ENCODE data around the gene LIX1.

Gene LIX1

GRCh38 chr5:97062046-97062445, 80.4 kb downstream of the LIX1 start:
- H3K27ac ChIP-seq (ENCODE audit: low read length): no peak overlapping the region
- WGBS (ENCODE audit: insufficient coverage, insufficient read length): no CpG with 5 or more reads among the region's 8 CpGs

GRCh38 chr5:97056263-97056662, 86.1 kb downstream of the LIX1 start:
- no peaks in the 10 kb centered on the region for H3K27me3 ChIP-seq (ENCODE audit: control insufficient read depth, insufficient read depth, low read length)
- WGBS (ENCODE audit: insufficient coverage, insufficient read length): 100% methylated on average over 1 of the region's 1 CpG
- DNase-seq (ENCODE audit: low read depth, low spot score): no peak
- no peaks in the 10 kb centered on the region for H3K4me1 ChIP-seq (ENCODE audit: control insufficient read depth, insufficient read depth, low read length)
- H3K27ac ChIP-seq (ENCODE audit: low read length): no peak overlapping the region
- no peaks in the 10 kb centered on the region for H3K36me3 ChIP-seq (ENCODE audit: control insufficient read depth, insufficient read depth, low read length)
- no peaks in the 10 kb centered on the region for H3K9me3 ChIP-seq (ENCODE audit: control insufficient read depth, insufficient read depth, low read length)
- no peak overlapping the region for H3K4me3 ChIP-seq (ENCODE audit: low read length)

More at GRCh38 chr5:97062046-97062445, 80.4 kb downstream of the LIX1 start:
- Histone ChIP-seq H3K27me3 (ENCODE audit: control insufficient read depth, insufficient read depth, low read length) (no peaks in the 10 kb centered on the region), H3K4me3 (ENCODE audit: low read length) (no peak overlapping the region), H3K9me3 (ENCODE audit: control insufficient read depth, insufficient read depth, low read length) (no peaks in the 10 kb centered on the region), H3K4me1 (ENCODE audit: control insufficient read depth, insufficient read depth, low read length) (no peaks in the 10 kb centered on the region), H3K36me3 (ENCODE audit: control insufficient read depth, insufficient read depth, low read length) (no peaks in the 10 kb centered on the region)
- no peak for DNase-seq (ENCODE audit: low read depth, low spot score)

GRCh38 chr5:97049175-97049574, 93.2 kb downstream of the LIX1 start:
- no CpG with 5 or more reads among the region's 7 CpGs for WGBS (ENCODE audit: insufficient coverage, insufficient read length)
- Histone ChIP-seq H3K36me3 (ENCODE audit: control insufficient read depth, insufficient read depth, low read length) (no peaks in the 10 kb centered on the region), H3K27me3 (ENCODE audit: control insufficient read depth, insufficient read depth, low read length) (no peaks in the 10 kb centered on the region), H3K9me3 (ENCODE audit: control insufficient read depth, insufficient read depth, low read length) (no peaks in the 10 kb centered on the region), H3K4me1 (ENCODE audit: control insufficient read depth, insufficient read depth, low read length) (peaks cover 2% of the 10 kb centered on the region; the same call in 1 of the 2 replicates), H3K27ac (ENCODE audit: low read length) (no peak overlapping the region), H3K4me3 (ENCODE audit: low read length) (no peak overlapping the region)
- no peak for DNase-seq (ENCODE audit: low read depth, low spot score)

GRCh38 chr5:97047076-97047475, 95.3 kb downstream of the LIX1 start:
- Histone ChIP-seq H3K27ac (ENCODE audit: low read length) (no peak overlapping the region), H3K4me3 (ENCODE audit: low read length) (no peak overlapping the region), H3K36me3 (ENCODE audit: control insufficient read depth, insufficient read depth, low read length) (no peaks in the 10 kb centered on the region), H3K27me3 (ENCODE audit: control insufficient read depth, insufficient read depth, low read length) (no peaks in the 10 kb centered on the region), H3K9me3 (ENCODE audit: control insufficient read depth, insufficient read depth, low read length) (no peaks in the 10 kb centered on the region), H3K4me1 (ENCODE audit: control insufficient read depth, insufficient read depth, low read length) (peaks cover 2% of the 10 kb centered on the region; the same call in 1 of the 2 replicates)
- WGBS (ENCODE audit: insufficient coverage, insufficient read length): no CpG with 5 or more reads among the region's 1 CpG
- DNase-seq (ENCODE audit: low read depth, low spot score): no peak

GRCh38 chr5:97046270-97046982, 96.0 kb downstream of the LIX1 start:
- Histone ChIP-seq H3K27me3 (ENCODE audit: control insufficient read depth, insufficient read depth, low read length) (no peaks in the 10 kb centered on the region), H3K4me3 (ENCODE audit: low read length) (no peak overlapping the region), H3K4me1 (ENCODE audit: control insufficient read depth, insufficient read depth, low read length) (peaks cover 2% of the 10 kb centered on the region; the same call in 1 of the 2 replicates), H3K9me3 (ENCODE audit: control insufficient read depth, insufficient read depth, low read length) (no peaks in the 10 kb centered on the region), H3K36me3 (ENCODE audit: control insufficient read depth, insufficient read depth, low read length) (no peaks in the 10 kb centered on the region), H3K27ac (ENCODE audit: low read length) (no peak overlapping the region)
- no CpG with 5 or more reads among the region's 7 CpGs for WGBS (ENCODE audit: insufficient coverage, insufficient read length)
- DNase-seq (ENCODE audit: low read depth, low spot score): no peak

- H3K36me3 ChIP-seq (ENCODE audit: control insufficient read depth, insufficient read depth, low read length): no peaks in the 10 kb centered on the region
- no peaks in the 10 kb centered on the region for H3K9me3 ChIP-seq (ENCODE audit: control insufficient read depth, insufficient read depth, low read length)
- no CpG with 5 or more reads among the region's 2 CpGs for WGBS (ENCODE audit: insufficient coverage, insufficient read length)
- peaks cover 2% of the 10 kb centered on the region; the same call in 1 of the 2 replicates for H3K4me1 ChIP-seq (ENCODE audit: control insufficient read depth, insufficient read depth, low read length)
- H3K27ac ChIP-seq (ENCODE audit: low read length): no peak overlapping the region
- no peaks in the 10 kb centered on the region for H3K27me3 ChIP-seq (ENCODE audit: control insufficient read depth, insufficient read depth, low read length)
- no peak overlapping the region for H3K4me3 ChIP-seq (ENCODE audit: low read length)
- peak; percentile 67 for DNase-seq (ENCODE audit: low read depth, low spot score)
Observed at GRCh38 chr5:97044052-97044451, 98.4 kb downstream of the LIX1 start.

- no peak for DNase-seq (ENCODE audit: low read depth, low spot score)
- no peak overlapping the region for H3K27ac ChIP-seq (ENCODE audit: low read length)
- no peaks in the 10 kb centered on the region for H3K27me3 ChIP-seq (ENCODE audit: control insufficient read depth, insufficient read depth, low read length)
- peaks cover 2% of the 10 kb centered on the region; the same call in 1 of the 2 replicates for H3K4me1 ChIP-seq (ENCODE audit: control insufficient read depth, insufficient read depth, low read length)
- no peaks in the 10 kb centered on the region for H3K36me3 ChIP-seq (ENCODE audit: control insufficient read depth, insufficient read depth, low read length)
- no CpG with 5 or more reads among the region's 3 CpGs for WGBS (ENCODE audit: insufficient coverage, insufficient read length)
- no peaks in the 10 kb centered on the region for H3K9me3 ChIP-seq (ENCODE audit: control insufficient read depth, insufficient read depth, low read length)
- no peak overlapping the region for H3K4me3 ChIP-seq (ENCODE audit: low read length)
Observed at GRCh38 chr5:97043511-97043910, 98.9 kb downstream of the LIX1 start.

- Histone ChIP-seq H3K36me3 (ENCODE audit: control insufficient read depth, insufficient read depth, low read length) (no peaks in the 10 kb centered on the region), H3K4me1 (ENCODE audit: control insufficient read depth, insufficient read depth, low read length) (peaks cover 2% of the 10 kb centered on the region; the same call in 1 of the 2 replicates), H3K27ac (ENCODE audit: low read length) (no peak overlapping the region), H3K27me3 (ENCODE audit: control insufficient read depth, insufficient read depth, low read length) (no peaks in the 10 kb centered on the region), H3K9me3 (ENCODE audit: control insufficient read depth, insufficient read depth, low read length) (no peaks in the 10 kb centered on the region), H3K4me3 (ENCODE audit: low read length) (no peak overlapping the region)
- no CpG with 5 or more reads among the region's 7 CpGs for WGBS (ENCODE audit: insufficient coverage, insufficient read length)
- DNase-seq (ENCODE audit: low read depth, low spot score): no peak
Observed at GRCh38 chr5:97042996-97043395, 99.4 kb downstream of the LIX1 start.
